ENCODE results near the gene IRF8.
A peak's percentile ranks its signal among the peaks of the same experiment; 100 is the strongest.

The IRF8 gene

DNA sequence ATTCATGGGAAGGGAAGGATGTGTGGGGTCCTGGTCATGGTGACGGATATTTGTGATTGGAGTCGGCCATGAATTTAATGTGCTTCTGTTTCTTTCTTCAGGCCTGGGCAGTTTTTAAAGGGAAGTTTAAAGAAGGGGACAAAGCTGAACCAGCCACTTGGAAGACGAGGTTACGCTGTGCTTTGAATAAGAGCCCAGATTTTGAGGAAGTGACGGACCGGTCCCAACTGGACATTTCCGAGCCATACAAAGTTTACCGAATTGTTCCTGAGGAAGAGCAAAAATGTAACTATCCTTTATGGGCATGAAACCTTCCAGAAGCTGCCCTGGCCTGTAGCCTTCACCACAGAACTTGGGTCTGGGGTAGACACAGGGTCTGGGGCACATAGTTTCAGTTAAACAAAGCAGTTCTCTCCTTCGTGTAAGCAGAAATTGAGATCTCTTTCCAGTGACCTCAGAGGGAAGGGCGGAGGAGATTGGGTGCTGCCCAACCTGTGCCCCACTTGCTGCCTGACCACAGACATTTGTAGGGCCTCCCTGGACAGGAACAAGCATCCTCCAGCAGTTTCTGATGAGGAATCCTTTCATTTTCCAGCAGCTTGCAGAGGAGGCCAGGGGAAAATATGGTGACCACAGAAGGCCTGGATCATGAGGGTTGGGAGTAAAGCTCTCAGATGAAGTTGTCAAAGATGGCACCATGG lies 10.1 kb downstream of the IRF8 start:
- CTCF ChIA-PET = no interaction called here
- Mint-ChIP-seq H3K4me3 (no peak overlapping the region), H3K9me3 (no peaks in the 10 kb centered on the region), H3K27ac (peak overlapping the region; percentile 46), H3K36me3 (peaks cover 46% of the 10 kb centered on the region), H3K27me3 (no peaks in the 10 kb centered on the region), H3K4me1 (peaks cover 30% of the 10 kb centered on the region)
- no peak for DNase-seq

GRCh38 chr16:85909932-85910853 lies 11.2 kb downstream of the IRF8 start:
- no peak for DNase-seq
- Mint-ChIP-seq H3K4me1 (peaks cover 28% of the 10 kb centered on the region), H3K9me3 (no peaks in the 10 kb centered on the region), H3K4me3 (no peak overlapping the region), H3K36me3 (peaks cover 40% of the 10 kb centered on the region), H3K27me3 (no peaks in the 10 kb centered on the region), H3K27ac (peak overlapping the region; percentile 5)
- CTCF ChIA-PET = no interaction called here

GRCh38 chr16:85910854-85911247 lies 11.9 kb downstream of the IRF8 start:
- no peak for DNase-seq
- Mint-ChIP-seq H3K27me3 (no peaks in the 10 kb centered on the region), H3K4me3 (no peak overlapping the region), H3K9me3 (no peaks in the 10 kb centered on the region), H3K27ac (no peak overlapping the region), H3K4me1 (peaks cover 28% of the 10 kb centered on the region), H3K36me3 (peaks cover 34% of the 10 kb centered on the region)
- CTCF ChIA-PET = no interaction called here

DNA sequence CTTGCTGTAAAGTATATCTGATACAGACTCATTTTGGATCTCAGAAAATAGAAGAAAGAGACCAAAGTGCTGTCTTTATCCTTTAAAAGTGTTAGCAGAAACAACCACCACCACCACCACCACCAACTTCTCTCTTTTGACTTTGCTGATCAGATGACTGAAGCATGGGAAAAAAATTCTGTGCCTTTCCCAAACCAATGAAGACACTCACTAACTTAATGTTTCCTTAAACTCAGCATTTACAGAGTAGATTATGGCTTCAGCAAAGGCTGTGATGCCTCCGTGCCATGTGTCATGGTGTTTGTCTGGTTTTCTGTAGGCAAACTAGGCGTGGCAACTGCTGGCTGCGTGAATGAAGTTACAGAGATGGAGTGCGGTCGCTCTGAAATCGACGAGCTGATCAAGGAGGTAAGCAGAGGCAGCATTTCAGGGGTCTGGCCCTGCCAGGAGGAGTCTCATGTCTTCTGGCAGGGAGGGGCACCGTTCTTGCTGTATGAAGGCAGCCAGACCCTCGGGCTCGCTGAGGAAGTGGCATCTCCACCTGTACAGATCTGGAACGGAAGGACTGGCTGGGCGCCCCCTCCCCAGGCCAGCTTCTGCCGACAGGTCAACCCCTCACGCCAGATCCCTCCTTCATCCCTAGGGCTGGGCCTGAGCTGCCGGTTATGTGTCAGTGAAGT lies 12.4 kb downstream of the IRF8 start:
- Mint-ChIP-seq H3K27ac (no peak overlapping the region), H3K36me3 (peaks cover 29% of the 10 kb centered on the region), H3K4me1 (peaks cover 24% of the 10 kb centered on the region), H3K27me3 (no peaks in the 10 kb centered on the region), H3K9me3 (no peaks in the 10 kb centered on the region), H3K4me3 (no peak overlapping the region)
- CTCF ChIA-PET = interaction anchor here (0.7 kb wide), 1 partner anchor 17 kb away, joined by 3 read pairs; no protein-coding TSS in a partner anchor
- DNase-seq = no peak

- CTCF ChIA-PET = interaction anchor here (0.7 kb wide), 1 partner anchor 16 kb away, joined by 3 read pairs; no protein-coding TSS in a partner anchor
- H3K27ac Mint-ChIP-seq = no peak overlapping the region
- H3K4me1 Mint-ChIP-seq = peaks cover 20% of the 10 kb centered on the region
- DNase-seq = no peak
- no peaks in the 10 kb centered on the region for H3K9me3 Mint-ChIP-seq
- no peak overlapping the region for H3K4me3 Mint-ChIP-seq
- peaks cover 22% of the 10 kb centered on the region for H3K36me3 Mint-ChIP-seq
- H3K27me3 Mint-ChIP-seq = no peaks in the 10 kb centered on the region
These were observed 13.4 kb downstream of the IRF8 start for GRCh38 chr16:85912211-85912974.

DNA sequence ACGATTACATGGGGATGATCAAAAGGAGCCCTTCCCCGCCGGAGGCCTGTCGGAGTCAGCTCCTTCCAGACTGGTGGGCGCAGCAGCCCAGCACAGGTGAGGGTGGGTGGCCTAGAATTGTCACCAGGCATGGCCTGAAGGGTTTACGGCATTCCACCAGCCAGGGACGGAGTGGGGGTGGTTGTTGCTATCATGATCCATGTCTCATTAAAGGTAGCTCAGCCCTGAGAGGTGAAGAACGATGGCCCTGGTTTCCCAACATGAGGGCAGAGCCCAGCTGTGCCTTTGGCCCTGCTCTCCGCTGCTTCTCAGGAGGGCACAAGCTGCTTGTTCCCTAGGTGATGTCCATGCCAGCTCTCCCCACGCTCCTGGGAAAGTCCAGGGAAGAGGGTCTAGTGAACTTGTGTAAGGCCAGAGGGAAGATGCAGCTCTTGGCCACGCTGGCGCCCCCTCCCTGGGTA lies 14.2 kb downstream of the IRF8 start:
- no peak overlapping the region for H3K27ac Mint-ChIP-seq
- CTCF ChIA-PET = no interaction called here
- H3K36me3 Mint-ChIP-seq = peaks cover 21% of the 10 kb centered on the region
- peaks cover 14% of the 10 kb centered on the region for H3K4me1 Mint-ChIP-seq
- no peak overlapping the region for H3K4me3 Mint-ChIP-seq
- no peaks in the 10 kb centered on the region for H3K27me3 Mint-ChIP-seq
- no peak for DNase-seq
- H3K9me3 Mint-ChIP-seq = no peaks in the 10 kb centered on the region

DNA sequence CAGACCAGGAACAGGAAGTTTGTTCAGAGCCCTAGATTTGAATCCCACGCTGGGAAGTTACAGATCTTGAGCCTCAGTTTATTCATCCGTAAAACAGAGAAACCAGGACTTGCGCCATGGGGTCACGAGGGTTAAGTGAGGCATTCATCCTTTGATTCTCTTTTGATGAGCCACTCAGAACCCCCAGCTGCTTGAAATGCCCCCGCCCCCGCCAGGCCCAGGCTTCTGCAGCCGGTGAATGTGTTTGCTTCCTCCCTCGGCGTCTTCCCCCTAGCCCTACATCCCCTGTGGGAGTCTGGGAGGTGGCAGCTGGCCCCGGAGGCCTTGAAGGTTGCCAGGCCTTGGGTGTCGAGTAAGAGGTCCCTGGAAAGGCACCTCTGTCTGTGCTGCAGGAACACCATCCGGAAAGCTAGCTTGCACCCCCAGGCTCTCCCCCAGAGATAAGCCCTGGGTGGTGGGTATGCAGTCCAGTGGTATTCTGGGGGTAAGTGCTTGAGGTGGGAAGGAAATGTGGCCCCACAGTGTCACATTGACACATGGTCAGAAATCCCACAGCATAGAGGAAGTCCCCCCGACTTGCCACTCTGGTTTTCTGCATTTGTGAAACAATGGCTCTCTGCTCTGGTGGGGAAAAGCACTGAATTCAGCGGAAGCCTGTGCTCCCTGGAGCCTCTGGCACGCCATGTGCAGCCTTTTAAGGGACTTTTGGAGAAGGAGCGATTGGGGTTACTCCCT lies 14.9 kb downstream of the IRF8 start:
- Mint-ChIP-seq H3K4me1 (peaks cover 7% of the 10 kb centered on the region), H3K4me3 (no peak overlapping the region), H3K9me3 (no peaks in the 10 kb centered on the region), H3K36me3 (peaks cover 15% of the 10 kb centered on the region), H3K27ac (no peak overlapping the region), H3K27me3 (no peaks in the 10 kb centered on the region)
- DNase-seq = no peak
- CTCF ChIA-PET = no interaction called here

GRCh38 chr16:85914423-85914794 lies 15.4 kb downstream of the IRF8 start:
- Mint-ChIP-seq H3K27me3 (no peaks in the 10 kb centered on the region), H3K4me3 (no peak overlapping the region), H3K36me3 (peaks cover 15% of the 10 kb centered on the region), H3K4me1 (peaks cover 3% of the 10 kb centered on the region), H3K27ac (peak overlapping the region; percentile 19), H3K9me3 (no peaks in the 10 kb centered on the region)
- CTCF ChIA-PET = interaction anchor here (1.5 kb wide), 1 partner anchor 18 kb away, joined by 3 read pairs; no protein-coding TSS in a partner anchor
- DNase-seq = no peak

DNA sequence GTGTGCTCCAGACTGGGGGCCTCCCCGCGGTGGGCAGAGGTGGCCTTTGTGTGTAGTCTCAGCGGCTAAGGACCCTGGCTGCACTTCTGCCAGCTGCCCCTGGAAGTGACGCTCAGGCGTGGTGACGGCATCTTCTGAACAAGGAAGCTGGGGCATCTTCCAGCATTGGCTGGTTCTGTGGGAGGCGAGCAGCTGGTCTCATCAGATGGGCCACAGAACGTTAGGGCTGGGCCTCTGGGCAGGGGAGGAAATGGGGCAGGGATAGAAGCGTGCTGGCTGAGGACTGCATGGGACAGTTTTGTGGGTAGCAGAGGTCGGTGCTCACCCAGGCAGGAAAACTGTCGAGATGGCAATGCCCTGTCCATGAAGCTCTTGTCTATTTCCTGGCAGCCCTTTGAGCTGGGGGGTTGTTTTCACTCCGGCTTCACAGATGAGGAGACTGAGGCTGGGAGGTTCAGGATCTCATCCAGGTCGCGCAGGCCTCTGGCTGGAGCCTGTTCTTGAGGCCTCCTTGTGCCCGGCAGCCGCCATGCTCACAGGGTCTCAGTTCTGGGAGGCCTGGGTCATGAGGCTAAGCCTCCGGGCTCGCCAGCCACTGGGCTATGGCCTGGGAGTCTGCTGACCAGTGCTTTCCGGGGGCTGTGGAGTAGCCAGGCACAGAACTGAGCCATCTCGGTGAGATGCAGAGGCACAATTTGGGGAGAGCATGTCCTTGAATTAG lies 16.3 kb downstream of the IRF8 start:
- Mint-ChIP-seq H3K27ac (no peak overlapping the region), H3K4me3 (no peak overlapping the region), H3K9me3 (no peaks in the 10 kb centered on the region), H3K4me1 (peaks cover 3% of the 10 kb centered on the region), H3K36me3 (peaks cover 14% of the 10 kb centered on the region), H3K27me3 (no peaks in the 10 kb centered on the region)
- CTCF ChIA-PET = interaction anchor here (0.6 to 1.5 kb wide), 2 partner anchors 17 to 26 kb away, joined by 3 to 4 read pairs; no protein-coding TSS in a partner anchor
- no peak for DNase-seq

- Mint-ChIP-seq H3K9me3 (no peaks in the 10 kb centered on the region), H3K27me3 (no peaks in the 10 kb centered on the region), H3K4me1 (peaks cover 3% of the 10 kb centered on the region), H3K36me3 (peaks cover 13% of the 10 kb centered on the region), H3K4me3 (no peak overlapping the region), H3K27ac (no peak overlapping the region)
- CTCF ChIA-PET = no interaction called here
- DNase-seq = no peak
These were observed 17.4 kb downstream of the IRF8 start for GRCh38 chr16:85916141-85916890.

GRCh38 chr16:85917012-85917411 lies 18.1 kb downstream of the IRF8 start:
- CTCF ChIA-PET = no interaction called here
- H3K27ac Mint-ChIP-seq = no peak overlapping the region
- no peaks in the 10 kb centered on the region for H3K27me3 Mint-ChIP-seq
- DNase-seq = no peak
- H3K4me1 Mint-ChIP-seq = peaks cover 3% of the 10 kb centered on the region
- peaks cover 13% of the 10 kb centered on the region for H3K36me3 Mint-ChIP-seq
- no peak overlapping the region for H3K4me3 Mint-ChIP-seq
- H3K9me3 Mint-ChIP-seq = no peaks in the 10 kb centered on the region

DNA sequence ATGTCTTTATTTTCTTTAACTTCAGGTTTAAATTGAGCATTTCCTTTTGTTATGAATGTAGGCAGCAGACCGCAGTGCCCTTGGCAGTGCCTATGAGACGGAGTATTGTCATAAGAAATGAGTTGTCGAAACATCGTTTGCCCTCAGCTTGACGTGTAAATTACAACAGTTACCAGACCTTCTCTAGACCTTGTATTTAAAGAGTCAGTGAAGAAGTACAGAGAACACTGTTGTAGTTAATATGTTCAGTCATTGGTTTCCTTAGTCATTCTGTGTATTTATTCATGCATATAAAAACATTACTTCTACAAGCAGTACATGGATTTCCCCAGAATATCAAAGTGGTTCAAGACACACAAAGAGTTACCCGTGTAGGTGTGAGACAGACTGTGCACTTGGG lies 19.0 kb downstream of the IRF8 start:
- no peak for DNase-seq
- Mint-ChIP-seq H3K4me3 (no peak overlapping the region), H3K27me3 (no peaks in the 10 kb centered on the region), H3K4me1 (peaks cover 3% of the 10 kb centered on the region), H3K9me3 (no peaks in the 10 kb centered on the region), H3K27ac (no peak overlapping the region), H3K36me3 (peaks cover 6% of the 10 kb centered on the region)
- CTCF ChIA-PET = no interaction called here

Measured in activated naive CD4-positive, alpha-beta T cell treated with anti-CD3 and anti-CD28 coated beads, Interleukin-2, amount 10 ng/mL, durations not matched to agents 7 days and 5 days (primary cell).